GM12878 (cell line): ENCODE results near the gene KIAA1671. TPM values are rescaled to one million over a fixed set of nuclear protein-coding genes. Genes with fewer than 3 reads are reported as not detected.

Experiments used
- ATAC-seq: fragments of 200-7000 bp; cut with Tn5 transposase; 3 replicates; pipeline ENCODE4 v1.9.1; 2020; ENCODE audit warnings: mild to moderate bottlenecking, moderate library complexity
- BruUV-seq: library from RNA; stranded (reverse); fragments of 400-500 nt; replicated peaks from 2 replicates; lab custom pipeline; 2021; lab: Mats Ljungman, UMichigan
- CTCF ChIA-PET: fragments of 300-600 bp; sonication (Branson Sonifier 250); formaldehyde crosslinking; extraction: SDS; loops from one replicate; lab custom pipeline; 2021; ENCODE audit warnings: inconsistent platforms; lab: Yijun Ruan, JAX
- POLR2A ChIA-PET: fragments of 350-600 bp; formaldehyde crosslinking; extraction: SDS; loops from one replicate; lab custom pipeline; 2021; ENCODE audit warnings: inconsistent platforms; lab: Charles Lee
- RAD21 ChIA-PET: fragments of 300-600 bp; sonication (Branson Sonifier 250); formaldehyde crosslinking; loops from one replicate; lab custom pipeline; 2023; ENCODE audit warnings: antibody characterized with exemption; ENCODE audit not compliant: unreplicated experiment; lab: Charles Lee
- SMC1A ChIA-PET: fragments of 300-600 bp; sonication (Branson Sonifier 250); formaldehyde crosslinking; loops from one replicate; lab custom pipeline; 2023; ENCODE audit not compliant: unreplicated experiment, uncharacterized antibody; lab: Charles Lee
- DNase-seq: peaks from one replicate; pipeline ENCODE4 v3.0.0-alpha.2; 2011; ENCODE audit warnings: low read depth, low spot score
- FAIRE-seq: peaks from 3 replicates; lab custom pipeline; 2011; peaks lifted over from hg19 to GRCh38; lab: Jason Lieb, UNC
- H2AFZ ChIP-seq: 2 replicates; pipeline ENCODE4 v1.6.0; 2011; ENCODE audit warnings: low read depth, low read length, control low read depth; ENCODE audit not compliant: control insufficient read depth
- H3K27ac ChIP-seq: 2 replicates; pipeline ENCODE4 v1.5.1; 2011; ENCODE audit warnings: control low read depth; ENCODE audit not compliant: control insufficient read depth, insufficient read depth
- H3K27me3 ChIP-seq, 2 experiments: replicated peaks in 1 of 2; 2 replicates each; pipeline versions ENCODE4 v1.6.0 to v1.6.1; 2011; ENCODE audit warnings: low read length in 1 of 2; ENCODE audit not compliant: control insufficient read depth in 2 of 2, insufficient read depth in 2 of 2
- H3K36me3 ChIP-seq, 2 experiments: 2 replicates each; pipeline ENCODE4 v1.5.1; 2011; ENCODE audit warnings: low read length in 1 of 2; ENCODE audit not compliant: control insufficient read depth in 2 of 2, insufficient read depth in 2 of 2
- H3K4me1 ChIP-seq: 2 replicates; pipeline ENCODE4 v1.6.1; 2011; ENCODE audit warnings: mild to moderate bottlenecking, low read length, moderate library complexity, mixed read lengths; ENCODE audit not compliant: control insufficient read depth, insufficient read depth
- H3K4me2 ChIP-seq: 2 replicates; pipeline ENCODE4 v1.6.0; 2011; ENCODE audit warnings: control low read depth; ENCODE audit not compliant: control insufficient read depth, insufficient read depth
- H3K4me3 ChIP-seq: fragments of 200-600 bp; sonication (generic); 2 replicates; pipeline ENCODE4 v1.5.1; 2016
- H3K79me2 ChIP-seq: 2 replicates; pipeline ENCODE4 v1.6.0; 2011; ENCODE audit warnings: low read length; ENCODE audit not compliant: control insufficient read depth, insufficient read depth
- H3K9ac ChIP-seq: 2 replicates; pipeline ENCODE4 v1.8.0; 2011; ENCODE audit warnings: low read length, control low read depth, mixed read lengths; ENCODE audit not compliant: control insufficient read depth, insufficient read depth
- H3K9me3 ChIP-seq: replicated peaks from 3 replicates; pipeline ENCODE4 v1.5.1; 2011; ENCODE audit warnings: mild to moderate bottlenecking, low read length; ENCODE audit not compliant: control insufficient read depth, insufficient read depth
- H4K20me1 ChIP-seq: 2 replicates; pipeline ENCODE4 v1.6.0; 2011; ENCODE audit not compliant: control insufficient read depth, insufficient read depth
- EGR1 ChIP-seq, 2 experiments: IDR thresholded peaks; 1 replicate in 1 of 2; 2 replicates in 1 of 2; pipeline ENCODE4 v1.6.1; 2011 to 2012; ENCODE audit warnings: low read depth in 2 of 2, low read length in 2 of 2, borderline replicate concordance in 1 of 2, mild to moderate bottlenecking in 1 of 2, moderate library complexity in 1 of 2
- ELK1 ChIP-seq: IDR thresholded peaks from 2 replicates; pipeline ENCODE4 v1.6.1; 2012; ENCODE audit warnings: low read depth, low read length, improper control_type of control experiment
- IKZF1 ChIP-seq: fragments of 450-650 bp; conservative IDR thresholded peaks from 2 replicates; pipeline ENCODE4 v1.6.1; 2017; ENCODE audit warnings: antibody characterized with exemption, mild to moderate bottlenecking
- IKZF2 ChIP-seq, 2 experiments: fragments of 450-650 bp; IDR thresholded peaks; 2 replicates each; pipeline ENCODE4 v1.6.1; 2017; ENCODE audit warnings: mild to moderate bottlenecking in 2 of 2, moderate library complexity in 2 of 2
- JUND ChIP-seq: IDR thresholded peaks from 2 replicates; pipeline ENCODE4 v1.6.1; 2012; ENCODE audit warnings: low read depth, mild to moderate bottlenecking, low read length, improper control_type of control experiment, moderate library complexity
- KLF5 ChIP-seq: fragments of 450-650 bp; IDR thresholded peaks from 2 replicates; pipeline ENCODE4 v1.6.1; 2014; ENCODE audit warnings: mild to moderate bottlenecking; ENCODE audit not compliant: partially characterized antibody
- MTA2 ChIP-seq: fragments of 450-650 bp; IDR thresholded peaks from 2 replicates; pipeline ENCODE4 v1.6.1; 2016; ENCODE audit warnings: low read depth, mild to moderate bottlenecking, moderate library complexity
- PBX3 ChIP-seq: IDR thresholded peaks from 2 replicates; pipeline ENCODE4 v1.6.1; 2011; ENCODE audit warnings: mild to moderate bottlenecking, low read depth, low read length, moderate library complexity; ENCODE audit not compliant: insufficient replicate concordance
- POLR2A ChIP-seq: IDR thresholded peaks from 2 replicates; pipeline ENCODE4 v1.6.1; 2011; ENCODE audit warnings: low read depth, mild to moderate bottlenecking, low read length
- RAD21 ChIP-seq: IDR thresholded peaks from 2 replicates; pipeline ENCODE4 v1.6.1; 2011; ENCODE audit warnings: mild to moderate bottlenecking, low read depth, low read length, moderate library complexity; ENCODE audit not compliant: insufficient read depth
- RFX5 ChIP-seq: IDR thresholded peaks from 2 replicates; pipeline ENCODE4 v1.6.1; 2011; ENCODE audit warnings: low read depth, low read length, improper control_type of control experiment
- SIX5 ChIP-seq: IDR thresholded peaks from 2 replicates; pipeline ENCODE4 v1.6.1; 2011; ENCODE audit warnings: mild to moderate bottlenecking, low read depth, low read length, moderate library complexity; ENCODE audit not compliant: severe bottlenecking
- SKIL ChIP-seq: fragments of 450-650 bp; IDR thresholded peaks from 2 replicates; pipeline ENCODE4 v1.6.1; 2017; ENCODE audit warnings: mild to moderate bottlenecking, low read depth, inconsistent platforms; ENCODE audit not compliant: poor library complexity, severe bottlenecking
- SMC3 ChIP-seq: IDR thresholded peaks from 2 replicates; pipeline ENCODE4 v1.6.1; 2011; ENCODE audit warnings: low read length, improper control_type of control experiment, borderline replicate concordance
- SRF ChIP-seq, 2 experiments: IDR thresholded peaks; 2 replicates each; pipeline ENCODE4 v1.6.1; 2011; ENCODE audit warnings: low read depth in 2 of 2, low read length in 2 of 2, mild to moderate bottlenecking in 1 of 2, moderate library complexity in 1 of 2
- STAT1 ChIP-seq: fragments of 450-650 bp; conservative IDR thresholded peaks from 2 replicates; pipeline ENCODE4 v1.6.1; 2014; ENCODE audit warnings: antibody characterized with exemption, mild to moderate bottlenecking
- ZNF384 ChIP-seq: IDR thresholded peaks from 2 replicates; pipeline ENCODE4 v1.6.1; 2012; ENCODE audit warnings: low read depth, mild to moderate bottlenecking, low read length, improper control_type of control experiment, borderline replicate concordance
- ZNF622 ChIP-seq: fragments of 450-650 bp; IDR thresholded peaks from 2 replicates; pipeline ENCODE4 v1.6.1; 2017; ENCODE audit warnings: mild to moderate bottlenecking, inconsistent platforms
- ZSCAN29 ChIP-seq: fragments of 450-650 bp; IDR thresholded peaks from 2 replicates; pipeline ENCODE4 v1.6.1; 2017; ENCODE audit warnings: mild to moderate bottlenecking, moderate library complexity
- WGBS: methylation state at CpG from one replicate; pipeline ENCODE4 v1.1.6; 2016; ENCODE audit warnings: low lambda C conversion rate; ENCODE audit not compliant: insufficient replicate concordance, insufficient coverage; ENCODE audit errors: missing lambda C conversion rate; 5-methylcytosine and 5-hydroxymethylcytosine counted together
- in situ Hi-C: fragments of 300-500 bp; cut with MboI; formaldehyde crosslinking; loops from 9 replicates; pipeline ENCODE4 v1.14.3; 2018; ENCODE audit warnings: mixed read lengths
- intact Hi-C: fragments of 100-400 bp; cut with micrococcal nuclease; formaldehyde crosslinking; loops from one replicate; pipeline ENCODE4 v1.14.2; 2022; ENCODE audit not compliant: unreplicated experiment
- polyA plus RNA-seq, 11 experiments: library from polyadenylated mRNA; depleted of rRNA in 4 of 11; unstranded in 6 of 11; stranded (reverse) in 5 of 11; fragments of >200 nt; fragmentation: Nextera tagmentation in 4 of 11; fragmentation: Illumina TruSeq in 1 of 11; extraction: Ambion mirVana in 4 of 11; extraction: Trizol in 1 of 11; gene quantifications; 1 replicate in 1 of 11; 2 replicates in 10 of 11; pipeline versions ENCODE4 v1.2.1 to v1.2.3, GENCODE V29; 2011 to 2016; ENCODE audit warnings: inconsistent platforms in 2 of 11, missing spikeins in 2 of 11, low read depth in 1 of 11
- total RNA-seq, 4 experiments: library from RNA; depleted of rRNA in 3 of 4; stranded (reverse); fragments of >200 nt in 3 of 4; fragmentation: Illumina TruSeq in 1 of 4; extraction: Trizol in 1 of 4; gene quantifications; 2 replicates each; pipeline versions ENCODE4 v1.2.1 to v1.2.3, GENCODE V29; 2013 to 2021

The KIAA1671 gene
- total and polyA plus RNA-seq, 10 of the 15 experiments (the other 5 are each of a cell fraction or from before 2014, with no cell fraction given): 0.05 to 2.7 (median 0.33) TPM

- intact Hi-C loops: no loop called here
- TF ChIP-seq SIX5 (no peak), IKZF2 (IDR thresholded peaks at IDR 0.05) (no peak), ZSCAN29 (no peak), KLF5 (no peak), POLR2A (no peak), RFX5 (no peak), JUND (no peak), PBX3 (no peak), SKIL (no peak), SMC3 (peak; percentile 15; the same call in 1 of the 2 replicates), MTA2 (no peak), IKZF1 (no peak), RAD21 (0 out of 2 replicates have a peak, but pooled peaks have one; percentile 12), SRF (IDR thresholded peaks at IDR 0.05; ENCODE audit: low read depth in 2 of 2, low read length in 2 of 2) (no peak), ELK1 (no peak), STAT1 (no peak), ZNF622 (no peak), EGR1 (IDR thresholded peaks at IDR 0.05; ENCODE audit: borderline replicate concordance in 1 of 2, low read depth in 2 of 2, low read length in 2 of 2) (no peak), ZNF384 (no peak)
These were observed 15.4 kb upstream of the KIAA1671 start for GRCh38 chr22:24937114-24937513.

More at GRCh38 chr22:24937114-24937513, 15.4 kb upstream of the KIAA1671 start:
- Histone ChIP-seq H3K27me3 (peaks cover 0 to 1% of the 10 kb centered on the region in 2 experiments; a peak in 2 of 4 replicates), H3K79me2 (no peaks in the 10 kb centered on the region), H3K9me3 (no peaks in the 10 kb centered on the region), H3K9ac (no peak overlapping the region), H3K4me3 (no peak overlapping the region), H3K4me1 (no peaks in the 10 kb centered on the region), H2AFZ (no peak overlapping the region), H3K27ac (no peak overlapping the region), H4K20me1 (no peaks in the 10 kb centered on the region), H3K36me3 (no peaks in the 10 kb centered on the region), H3K4me2 (no peak overlapping the region)
- in situ Hi-C loops: no loop called here
- ChIA-PET RAD21 (interaction anchor here (3.5 kb wide), 1 partner anchor 112 kb away, joined by 26 read pairs; no protein-coding TSS in a partner anchor), POLR2A (no interaction called here), SMC1A (interaction anchor here (0.6 to 3.5 kb wide), 2 partner anchors 112 to 119 kb away, joined by 3 to 34 read pairs; no protein-coding TSS in a partner anchor), CTCF (interaction anchor here (0.9 to 4.0 kb wide), 5 partner anchors 10 to 118 kb away, joined by 3 to 80 read pairs (median 11); no protein-coding TSS in a partner anchor)
- WGBS: 0% methylated on average over 2 of the region's 2 CpGs
- FAIRE-seq (peak; percentile 86), ATAC-seq (peak; percentile 48; the same call in 1 of the 3 replicates), DNase-seq (no peak)
- no TSS peak for BruUV-seq
